GM19324 (cell line): ENCODE data around the gene PTPRM.

Experiments
- ATAC-seq: cut with Tn5 transposase; IDR thresholded peaks from one replicate; pipeline ENCODE4 v1.9.1; 2021; ENCODE audit warnings: mild to moderate bottlenecking, moderate library complexity; ENCODE audit not compliant: unreplicated experiment, low FRiP score

Gene PTPRM

GRCh38 chr18:8287196-8287885 is 720.2 kb downstream of the PTPRM start:
- no peak for ATAC-seq

- ATAC-seq = no peak
Observed at GRCh38 chr18:8288472-8289195, 721.5 kb downstream of the PTPRM start.

GRCh38 chr18:8290435-8290834 is 723.3 kb downstream of the PTPRM start:
- ATAC-seq = no peak

GRCh38 chr18:8290913-8291312 is 723.8 kb downstream of the PTPRM start:
- no peak for ATAC-seq

- no peak for ATAC-seq
Observed at GRCh38 chr18:8293184-8293583, 726.1 kb downstream of the PTPRM start.

GRCh38 chr18:8296886-8297616 is 729.9 kb downstream of the PTPRM start:
- no peak for ATAC-seq

- no peak for ATAC-seq
Observed at GRCh38 chr18:8298186-8298585, 731.1 kb downstream of the PTPRM start.

GRCh38 chr18:8299054-8299980 is 732.2 kb downstream of the PTPRM start:
- no peak for ATAC-seq

GRCh38 chr18:8300751-8301410 is 733.8 kb downstream of the PTPRM start:
- ATAC-seq = no peak

- ATAC-seq = no peak
Observed at GRCh38 chr18:8301427-8302172, 734.5 kb downstream of the PTPRM start.

- ATAC-seq = no peak
Observed at GRCh38 chr18:8303151-8303755, 736.1 kb downstream of the PTPRM start.

- no peak for ATAC-seq
Observed at GRCh38 chr18:8307960-8308359, 740.8 kb downstream of the PTPRM start.

- no peak for ATAC-seq
Observed at GRCh38 chr18:8313043-8313442, 745.9 kb downstream of the PTPRM start.

GRCh38 chr18:8314124-8314523 is 747.0 kb downstream of the PTPRM start:
- ATAC-seq = no peak

GRCh38 chr18:8319798-8320489 is 752.8 kb downstream of the PTPRM start:
- ATAC-seq = no peak

- ATAC-seq = no peak
Observed at GRCh38 chr18:8322486-8322885, 755.4 kb downstream of the PTPRM start.

- no peak for ATAC-seq
Observed at GRCh38 chr18:8324343-8325065, 757.4 kb downstream of the PTPRM start.
